Right cardiac atrium (tissue), 5 donors: Measurements from ENCODE around the gene SLC35D3. TPM values are rescaled to one million over a fixed set of nuclear protein-coding genes. Genes with fewer than 3 reads are reported as not detected.
"Not testable (repeated sequence)": the region's sequence is repeated elsewhere in the genome, so short reads cannot be mapped to it uniquely, and the experiment has no call there.

Experiments
- ATAC-seq, 2 donors: fragments of 200-7000 bp; cut with Tn5 transposase; one replicate each; pipeline versions ENCODE4 v1.8.0 to v1.9.1; 2020; ENCODE audit warnings: moderate library complexity in 2 of 2, mild to moderate bottlenecking in 1 of 2
- DNase-seq, 3 donors: peaks; one replicate each; pipeline ENCODE4 v3.0.0-alpha.2; 2020
- H3K27ac ChIP-seq: one replicate; pipeline ENCODE4 v1.5.1; 2013; ENCODE audit warnings: mild to moderate bottlenecking, low read length, control low read depth, moderate library complexity
- H3K27me3 ChIP-seq: one replicate; pipeline ENCODE4 v1.6.1; 2013; ENCODE audit not compliant: control insufficient read depth, insufficient read depth
- H3K4me1 ChIP-seq: one replicate; pipeline ENCODE4 v1.6.1; 2013; ENCODE audit warnings: low read length; ENCODE audit not compliant: control insufficient read depth, insufficient read depth
- H3K4me3 ChIP-seq: one replicate; pipeline ENCODE4 v1.5.1; 2013; ENCODE audit warnings: low read length, control low read depth
- H3K9me3 ChIP-seq: one replicate; pipeline ENCODE4 v1.6.1; 2013; ENCODE audit warnings: low read length; ENCODE audit not compliant: control insufficient read depth
- whole genome bisulfite sequencing: extraction: QIAGEN DNeasy Blood & Tissue Kit; methylation state at CpG from one replicate; pipeline ENCODE4 v1.1.7; 2013; 5-methylcytosine and 5-hydroxymethylcytosine counted together
- intact Hi-C, 4 donors: fragments of 100-400 bp; cut with DNase I; formaldehyde crosslinking; loops; one replicate each; pipeline versions ENCODE4 v1.11.0 to v1.14.0; 2022 to 2023
- polyA plus RNA-seq: library from polyadenylated mRNA; stranded (reverse); fragments of 200-250 nt; gene quantifications from one replicate; pipeline ENCODE4 v1.2.3, GENCODE V29; 2013
- total RNA-seq, 4 donors: library from RNA; stranded (reverse); fragmentation: NEBNext Ultra II Directional; extraction: Animal tissue kit (Norgen Biotek cat#: 25700); gene quantifications; one replicate each; pipeline ENCODE4 v1.2.1, GENCODE V29; 2021
- donor health status: healthy with polysubstance abuse.
- donor health status: DM: no; HTN: yes; CAD: no.
- donor health status: DM: no; HTN: no; CAD: no.
- donor health status: DM: no; HTN: yes; CAD: no; lungs with severe emphysema.
- donor health status: DM: yes; HTN: yes; CAD: no.

Gene SLC35D3
- total and polyA plus RNA-seq, 5 donors = 0.05 TPM; not detected in 4

- Histone ChIP-seq H3K4me1 (no peaks in the 10 kb centered on the region), H3K27ac (no peak overlapping the region), H3K9me3 (no peaks in the 10 kb centered on the region), H3K4me3 (no peak overlapping the region), H3K27me3 (no peaks in the 10 kb centered on the region)
- intact Hi-C loops = no loop called here
- DNase-seq (no peak), ATAC-seq (no peak)
- 90% methylated on average over 3 of the region's 3 CpGs for WGBS
These were observed 33.0 kb downstream of the SLC35D3 start for GRCh38 chr6:136955123-136955522.

DNA sequence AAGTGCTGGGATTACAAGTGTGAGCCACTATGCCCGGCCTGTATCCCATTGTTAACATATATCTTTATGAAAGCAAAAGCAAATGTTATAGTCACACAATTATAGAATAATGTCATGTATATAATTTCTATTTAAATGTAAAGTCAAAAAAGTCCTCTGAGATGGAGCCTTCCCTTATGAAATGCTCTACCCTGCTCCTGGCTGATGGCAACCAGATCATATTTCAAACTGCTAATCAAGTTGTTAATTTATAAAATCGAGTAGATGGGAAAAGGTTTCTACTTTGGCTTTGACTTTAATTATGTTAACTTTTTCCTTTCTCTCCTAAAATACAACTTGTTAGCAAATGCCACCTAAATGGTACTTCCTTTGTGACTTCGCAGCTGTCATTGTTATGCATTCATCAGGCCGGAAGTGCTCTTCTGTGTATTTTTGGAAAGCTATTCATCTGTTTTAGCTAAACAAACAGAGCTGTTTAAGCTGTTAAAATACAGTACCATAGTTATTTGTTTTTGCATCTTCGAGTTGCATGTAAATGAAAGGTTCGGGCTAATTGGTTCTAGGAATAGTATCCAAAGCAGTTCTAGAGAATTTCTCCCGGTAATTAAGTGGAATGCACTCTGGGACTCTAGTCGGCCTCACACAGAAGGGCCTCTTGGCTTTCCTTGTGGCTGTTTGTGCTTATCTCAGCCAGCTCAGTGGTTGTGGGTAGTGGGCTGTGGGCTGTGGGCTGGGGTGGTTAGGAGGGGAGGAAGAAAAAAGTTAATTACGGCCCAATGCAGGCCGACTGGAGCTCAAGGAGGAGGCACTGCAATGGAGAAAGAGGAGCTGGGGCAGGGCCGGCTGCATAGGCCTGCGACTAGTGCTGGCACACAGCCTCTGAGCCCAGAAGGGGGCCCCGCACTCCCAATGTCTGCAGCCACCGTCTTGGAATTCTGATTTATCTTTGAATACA lies 34.8 kb downstream of the SLC35D3 start:
- no peak overlapping the region for H3K27ac ChIP-seq
- ATAC-seq (no peak), DNase-seq (no peak)
- intact Hi-C loops = no loop called here
- H3K4me1 ChIP-seq = no peaks in the 10 kb centered on the region
- no peak overlapping the region for H3K4me3 ChIP-seq
- 52% methylated on average over 14 of the region's 14 CpGs for WGBS
- H3K27me3 ChIP-seq = no peaks in the 10 kb centered on the region
- no peaks in the 10 kb centered on the region for H3K9me3 ChIP-seq

GRCh38 chr6:136958168-136958567 lies 36.1 kb downstream of the SLC35D3 start:
- 94% methylated on average over 5 of the region's 5 CpGs for WGBS
- H3K27ac ChIP-seq = no peak overlapping the region
- H3K4me1 ChIP-seq = no peaks in the 10 kb centered on the region
- H3K9me3 ChIP-seq = no peaks in the 10 kb centered on the region
- intact Hi-C loops = no loop called here
- H3K27me3 ChIP-seq = no peaks in the 10 kb centered on the region
- ATAC-seq (no peak), DNase-seq (no peak)
- no peak overlapping the region for H3K4me3 ChIP-seq

- Histone ChIP-seq H3K4me1 (no peaks in the 10 kb centered on the region), H3K4me3 (no peak overlapping the region), H3K27me3 (no peaks in the 10 kb centered on the region), H3K27ac (no peak overlapping the region), H3K9me3 (no peaks in the 10 kb centered on the region)
- ATAC-seq (peak in 1 of 2 donors; percentile 40), DNase-seq (peak in 1 of 3 donors; percentile 52)
- 53% methylated on average over 14 of the region's 14 CpGs for WGBS
- intact Hi-C loops = no loop called here
These were observed 37.4 kb downstream of the SLC35D3 start for GRCh38 chr6:136959471-136959891.

DNA sequence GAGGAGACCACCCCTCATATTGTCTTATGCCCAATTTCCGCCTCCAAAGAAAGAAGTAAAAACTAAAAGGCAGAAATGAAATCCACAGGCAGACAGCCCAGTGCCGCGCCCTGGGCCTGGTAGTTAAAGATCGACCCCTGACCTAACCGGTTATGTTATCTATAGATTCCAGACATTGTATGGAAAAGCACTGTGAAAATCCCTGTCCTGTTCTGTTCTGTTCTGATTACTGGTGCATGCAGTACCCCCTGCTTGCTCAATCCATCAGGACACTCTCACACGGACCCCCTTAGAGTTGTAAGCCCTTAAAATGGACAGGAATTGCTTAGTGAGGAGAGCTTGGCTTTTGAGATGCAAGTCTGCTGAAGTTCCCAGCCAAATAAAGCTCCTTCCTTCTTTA lies 37.8 kb downstream of the SLC35D3 start:
- H3K27me3 ChIP-seq, H3K4me3 ChIP-seq, ATAC-seq, intact Hi-C loops, H3K4me1 ChIP-seq, DNase-seq, H3K27ac ChIP-seq, H3K9me3 ChIP-seq: not testable (repeated sequence)
- WGBS = 90% methylated on average over 6 of the region's 6 CpGs

DNA sequence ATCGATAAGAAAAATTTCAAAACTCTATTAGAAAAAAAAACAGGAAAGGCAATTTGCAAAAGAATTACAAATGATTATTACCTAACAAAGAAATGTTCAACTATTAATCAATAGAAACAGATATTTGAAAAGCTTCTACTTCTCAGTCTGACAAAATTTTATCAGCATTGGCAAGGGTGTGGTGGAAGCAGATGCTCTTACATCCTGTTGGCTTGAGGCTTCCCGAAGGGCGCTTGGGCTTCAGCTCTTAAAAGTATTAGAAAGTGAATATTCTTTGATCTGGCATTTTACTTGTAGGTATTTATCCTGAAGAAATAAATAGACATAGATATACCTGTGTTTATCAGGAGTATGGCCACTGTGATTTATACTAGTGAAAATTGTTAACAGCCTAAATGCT lies 38.7 kb downstream of the SLC35D3 start:
- H3K4me3 ChIP-seq = no peak overlapping the region
- no peaks in the 10 kb centered on the region for H3K9me3 ChIP-seq
- DNase-seq (no peak), ATAC-seq (no peak)
- H3K27ac ChIP-seq = no peak overlapping the region
- H3K27me3 ChIP-seq = no peaks in the 10 kb centered on the region
- 73% methylated on average over 3 of the region's 3 CpGs for WGBS
- intact Hi-C loops = no loop called here
- no peaks in the 10 kb centered on the region for H3K4me1 ChIP-seq

GRCh38 chr6:136961848-136962247 lies 39.7 kb downstream of the SLC35D3 start:
- no peak for ATAC-seq
- no peaks in the 10 kb centered on the region for H3K4me1 ChIP-seq
- H3K27ac ChIP-seq = no peak overlapping the region
- H3K9me3 ChIP-seq = no peaks in the 10 kb centered on the region
- 59% methylated on average over 5 of the region's 5 CpGs for WGBS
- H3K4me3 ChIP-seq = no peak overlapping the region
- DNase-seq = no peak
- no peaks in the 10 kb centered on the region for H3K27me3 ChIP-seq
- intact Hi-C loops = no loop called here

GRCh38 chr6:136962661-136963060 lies 40.6 kb downstream of the SLC35D3 start:
- 23% methylated on average over 4 of the region's 4 CpGs for WGBS
- Histone ChIP-seq H3K27ac (no peak overlapping the region), H3K4me3 (no peak overlapping the region), H3K27me3 (no peaks in the 10 kb centered on the region), H3K4me1 (no peaks in the 10 kb centered on the region), H3K9me3 (no peaks in the 10 kb centered on the region)
- DNase-seq (peak in 1 of 3 donors; percentile 59), ATAC-seq (peak; percentile 86 to 91)
- intact Hi-C loops = no loop called here

DNA sequence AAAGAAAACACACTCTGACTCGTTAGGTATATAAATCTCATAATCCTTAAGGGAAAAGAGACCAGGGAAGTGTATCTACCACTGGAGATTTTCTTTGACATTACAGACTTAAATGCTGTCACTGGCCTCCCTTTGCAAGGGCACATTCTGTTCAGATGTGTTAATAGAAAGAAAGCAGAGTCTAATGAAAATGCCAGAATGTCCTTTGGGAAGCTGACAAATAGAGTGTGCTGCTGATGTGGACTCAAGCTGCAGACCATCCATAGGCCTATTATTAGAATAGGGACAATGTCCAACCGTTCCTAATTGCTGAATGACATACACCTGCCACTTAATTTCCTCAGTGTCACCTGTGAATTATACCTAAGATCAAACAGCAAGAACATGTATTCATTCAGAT lies 41.2 kb downstream of the SLC35D3 start:
- intact Hi-C loops = no loop called here
- H3K27me3 ChIP-seq = no peaks in the 10 kb centered on the region
- no peak overlapping the region for H3K4me3 ChIP-seq
- 35% methylated on average over 2 of the region's 2 CpGs for WGBS
- no peaks in the 10 kb centered on the region for H3K9me3 ChIP-seq
- no peak for DNase-seq
- H3K27ac ChIP-seq = peak overlapping the region; percentile 53
- peak; percentile 59 to 73 for ATAC-seq
- H3K4me1 ChIP-seq = no peaks in the 10 kb centered on the region

DNA sequence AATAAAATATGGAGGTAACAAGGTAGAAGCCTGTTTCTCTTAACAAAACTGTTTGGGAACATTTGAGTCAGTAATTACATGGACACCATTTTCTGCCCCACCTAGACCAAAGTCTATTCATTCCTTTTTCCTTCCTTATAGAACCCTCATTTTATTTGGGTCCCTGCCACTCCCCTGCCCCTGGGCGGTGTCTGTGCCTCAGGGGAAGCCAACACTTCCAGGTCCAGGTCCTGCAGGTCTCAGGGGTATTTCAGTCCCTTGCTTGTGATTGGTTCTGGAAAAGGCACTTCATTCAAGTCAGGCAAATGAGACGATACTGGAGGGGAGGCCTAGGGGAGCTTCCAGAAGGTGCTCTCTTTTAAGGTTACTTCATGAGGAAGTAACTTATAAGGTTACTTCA lies 42.3 kb downstream of the SLC35D3 start:
- H3K27me3 ChIP-seq = no peaks in the 10 kb centered on the region
- DNase-seq (no peak), ATAC-seq (no peak)
- H3K4me3 ChIP-seq = no peak overlapping the region
- H3K27ac ChIP-seq = peak overlapping the region; percentile 7
- H3K9me3 ChIP-seq = no peaks in the 10 kb centered on the region
- H3K4me1 ChIP-seq = no peaks in the 10 kb centered on the region
- 78% methylated on average over 2 of the region's 2 CpGs for WGBS
- intact Hi-C loops = no loop called here

DNA sequence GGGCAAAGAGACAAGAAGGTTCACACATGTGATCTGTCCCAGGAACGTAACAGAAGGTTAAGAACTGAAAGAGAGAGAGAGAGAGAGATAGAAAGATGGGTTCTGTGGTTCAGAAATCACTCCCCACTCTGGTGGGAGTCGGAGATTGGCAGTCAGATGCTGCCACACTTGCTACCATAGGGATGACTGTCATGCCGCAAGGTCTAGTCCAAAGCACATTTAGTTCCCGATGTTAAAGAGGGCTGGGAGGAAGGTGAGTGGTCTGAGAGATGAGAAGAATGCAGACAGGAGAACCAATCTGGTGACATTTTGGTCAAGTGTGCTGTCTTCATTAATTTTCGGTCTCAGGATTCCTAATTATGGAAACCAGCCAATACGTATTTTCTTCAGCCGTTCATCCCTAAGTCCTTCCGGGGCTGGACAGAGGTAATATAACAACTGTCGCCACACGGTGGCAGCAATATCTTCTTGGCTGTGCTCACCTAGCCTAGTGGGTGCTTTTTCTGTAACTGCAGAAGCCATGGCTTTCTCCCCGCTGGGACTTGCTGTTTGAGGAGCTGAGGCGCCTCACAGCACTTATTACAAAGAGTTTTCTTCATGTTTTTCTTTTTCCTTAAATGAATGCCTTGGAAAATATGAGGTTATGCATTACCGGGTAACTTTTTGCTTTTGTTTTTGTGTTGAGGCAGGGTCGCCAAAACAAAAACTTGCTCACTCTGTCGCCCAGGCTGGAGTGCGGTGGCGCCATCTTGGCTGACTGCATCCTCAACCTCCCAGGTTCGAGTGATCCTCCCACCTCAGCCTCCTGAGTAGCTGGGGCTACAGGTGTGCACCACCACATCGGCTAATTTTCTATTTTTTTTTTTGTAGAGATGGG lies 46.0 kb downstream of the SLC35D3 start:
- DNase-seq (peak; percentile 70 to 88 (median 81)), ATAC-seq (peak; percentile 77 to 85)
- WGBS = 51% methylated on average over 19 of the region's 19 CpGs
- no peak overlapping the region for H3K27ac ChIP-seq
- H3K9me3 ChIP-seq = no peaks in the 10 kb centered on the region
- H3K27me3 ChIP-seq = no peaks in the 10 kb centered on the region
- no peaks in the 10 kb centered on the region for H3K4me1 ChIP-seq
- intact Hi-C loops = no loop called here
- H3K4me3 ChIP-seq = no peak overlapping the region
